ENCODE data around the gene CDKAL1.
A peak's percentile ranks its signal among the peaks of the same experiment; 100 is the strongest.

Gene CDKAL1

DNA sequence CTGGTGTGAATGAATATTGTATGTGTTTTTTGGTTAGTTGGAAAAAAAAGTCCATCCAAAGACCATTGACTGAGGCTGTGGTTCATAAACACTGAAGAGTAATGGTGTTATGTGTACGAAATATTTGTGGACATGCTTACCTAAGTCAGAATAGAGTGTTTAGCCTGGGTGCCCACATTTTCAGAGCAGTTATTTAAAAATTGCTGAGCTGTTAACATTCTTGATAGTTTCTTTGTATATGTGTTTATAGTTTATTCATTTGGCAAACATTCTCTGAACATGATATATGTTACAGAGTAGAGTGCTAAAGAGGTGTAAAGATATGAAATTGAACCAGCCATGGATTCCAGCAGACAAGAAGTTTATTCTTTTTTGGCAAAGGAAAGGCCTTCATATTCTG, 20.6 kb downstream of the CDKAL1 start:
- H3K9me3 ChIP-seq: no peaks in the 10 kb centered on the region
- no peaks in the 10 kb centered on the region for H3K4me1 ChIP-seq
- H3K4me3 ChIP-seq: no peak overlapping the region
- H3K27me3 ChIP-seq: no peaks in the 10 kb centered on the region
- no peak for DNase-seq
- H3K36me3 ChIP-seq: peaks cover 6 to 34% (median 8%) of the 10 kb centered on the region in 3 donors
- intact Hi-C loops (cut with DNase I; ENCODE audit: low total_unique reads): no loop called here
- H3K27ac ChIP-seq: no peak overlapping the region
- TF ChIP-seq CTCF (IDR thresholded peaks at IDR 0.05): no peak

DNA sequence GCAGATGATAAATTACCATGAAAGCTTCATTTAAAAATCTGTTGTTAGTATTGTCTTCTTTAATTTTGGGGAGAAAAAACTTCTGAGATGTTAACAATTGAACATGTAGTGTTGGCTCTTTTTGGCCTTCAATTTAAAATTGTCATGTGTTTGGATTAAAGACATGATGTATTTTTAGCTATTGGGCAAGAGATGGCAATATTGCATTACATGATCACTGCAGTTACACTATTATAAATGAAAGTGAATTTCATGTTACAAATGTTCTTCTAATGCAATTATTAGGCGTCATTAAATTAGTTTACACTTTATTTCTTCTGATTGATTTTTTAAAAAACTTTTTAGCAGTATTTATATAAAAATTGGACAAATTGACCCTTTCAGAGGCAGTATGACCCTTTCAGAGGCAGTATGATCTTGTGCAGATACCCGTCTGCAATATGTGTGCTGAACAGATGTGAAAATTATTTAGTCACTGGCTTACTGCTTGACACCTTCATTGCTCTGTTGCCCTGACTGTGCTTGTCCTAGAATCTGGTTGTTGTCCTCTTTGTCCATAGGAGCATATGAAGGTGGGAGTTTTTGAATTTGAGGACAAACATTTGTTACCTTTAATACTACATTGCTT, 25.8 kb downstream of the CDKAL1 start:
- intact Hi-C loops (cut with DNase I; ENCODE audit: low total_unique reads): loop anchor here (5.0 kb wide), 1 partner anchor 1027 kb away; no protein-coding TSS in a partner anchor
- Histone ChIP-seq H3K27ac (no peak overlapping the region), H3K36me3 (no peaks in the 10 kb centered on the region), H3K4me1 (no peaks in the 10 kb centered on the region), H3K27me3 (no peaks in the 10 kb centered on the region), H3K9me3 (no peaks in the 10 kb centered on the region), H3K4me3 (no peak overlapping the region)
- no peak for DNase-seq
- TF ChIP-seq CTCF (IDR thresholded peaks at IDR 0.05): peak in 1 of 2 experiments; percentile 12

GRCh38 chr6:20563377-20563776, 29.1 kb downstream of the CDKAL1 start:
- Histone ChIP-seq H3K4me1 (no peaks in the 10 kb centered on the region), H3K9me3 (no peaks in the 10 kb centered on the region), H3K36me3 (no peaks in the 10 kb centered on the region), H3K27me3 (no peaks in the 10 kb centered on the region), H3K27ac (no peak overlapping the region), H3K4me3 (no peak overlapping the region)
- DNase-seq: no peak
- TF ChIP-seq CTCF (IDR thresholded peaks at IDR 0.05): no peak
- intact Hi-C loops (cut with DNase I; ENCODE audit: low total_unique reads): loop anchor here (5.0 kb wide), 1 partner anchor 1024 kb away; no protein-coding TSS in a partner anchor

- H3K4me3 ChIP-seq: no peak overlapping the region
- intact Hi-C loops (cut with DNase I; ENCODE audit: low total_unique reads): loop anchor here (5.0 kb wide), 1 partner anchor 1023 kb away; no protein-coding TSS in a partner anchor
- H3K4me1 ChIP-seq: no peaks in the 10 kb centered on the region
- DNase-seq: no peak
- no peaks in the 10 kb centered on the region for H3K27me3 ChIP-seq
- H3K9me3 ChIP-seq: no peaks in the 10 kb centered on the region
- no peak overlapping the region for H3K27ac ChIP-seq
- no peaks in the 10 kb centered on the region for H3K36me3 ChIP-seq
- TF ChIP-seq CTCF (IDR thresholded peaks at IDR 0.05): peak; percentile 53 to 59
These were observed 30.0 kb downstream of the CDKAL1 start for GRCh38 chr6:20564269-20564668.

DNA sequence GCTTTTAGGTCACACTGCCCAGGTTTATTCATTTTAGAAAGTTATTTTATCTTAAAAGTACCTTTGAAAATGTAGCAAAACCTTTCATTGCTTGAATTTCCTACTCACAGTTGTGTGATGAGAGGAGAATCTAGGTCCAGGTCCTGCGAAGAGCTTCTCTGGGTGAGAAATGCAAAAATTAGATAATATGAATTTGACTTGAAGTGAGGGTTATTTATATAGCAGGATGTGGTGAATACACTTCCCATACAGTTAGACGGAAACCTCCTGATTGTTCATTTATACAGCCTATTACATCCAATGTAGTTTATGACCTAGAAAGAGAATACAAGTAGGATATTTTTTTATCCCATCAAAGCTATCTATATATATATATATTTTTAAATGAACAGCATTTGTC, 30.5 kb downstream of the CDKAL1 start:
- intact Hi-C loops (cut with DNase I; ENCODE audit: low total_unique reads): loop anchor here (5.0 kb wide), 1 partner anchor 1023 kb away; no protein-coding TSS in a partner anchor
- H3K27ac ChIP-seq: no peak overlapping the region
- no peaks in the 10 kb centered on the region for H3K9me3 ChIP-seq
- no peaks in the 10 kb centered on the region for H3K36me3 ChIP-seq
- no peak overlapping the region for H3K4me3 ChIP-seq
- no peak for DNase-seq
- H3K27me3 ChIP-seq: no peaks in the 10 kb centered on the region
- no peaks in the 10 kb centered on the region for H3K4me1 ChIP-seq
- TF ChIP-seq CTCF (IDR thresholded peaks at IDR 0.05): no peak

Measured in tibial artery (tissue), 4 donors.